ENCODE results near the gene ANKRD65. TPM values are rescaled to one million over a fixed set of nuclear protein-coding genes. Genes with fewer than 3 reads are reported as not detected.

Gene ANKRD65
- total and polyA plus RNA-seq, 2 donors (not counting 3 experiments of a cell fraction or from before 2014, with no cell fraction given): 0.15 to 0.38 TPM

GRCh38 chr1:1373051-1373814 lies 47.8 kb downstream of the ANKRD65 start:
- no peak overlapping the region for H2AFZ ChIP-seq (ENCODE audit: low read depth, low read length)
- no peaks in the 10 kb centered on the region for H3K27me3 ChIP-seq (ENCODE audit: control insufficient read depth in 2 of 2, insufficient read depth in 2 of 2, low read length in 2 of 2)
- no peak overlapping the region for H3K4me3 ChIP-seq (replicated peaks in 1 of 3; ENCODE audit: insufficient read depth in 1 of 3, low read depth in 1 of 3, low read length in 3 of 3)
- no peak for TF ChIP-seq JUN (IDR thresholded peaks at IDR 0.05; ENCODE audit: borderline replicate concordance, insufficient read depth, insufficient read length, low read depth)
- no peak for TF ChIP-seq EZH2 (IDR thresholded peaks at IDR 0.05; ENCODE audit: borderline replicate concordance, low read depth, low read length, severe bottlenecking)
- TF ChIP-seq MAX (IDR thresholded peaks at IDR 0.05; ENCODE audit: insufficient read depth, insufficient read length): no peak
- TF ChIP-seq POLR2AphosphoS5 (IDR thresholded peaks at IDR 0.05; ENCODE audit: insufficient read depth, low read depth, low read length): no peak
- TF ChIP-seq POLR2A (IDR thresholded peaks at IDR 0.05; ENCODE audit: low read depth, low read length): no peak
- no peaks in the 10 kb centered on the region for H3K9me1 ChIP-seq (replicated peaks; ENCODE audit: control insufficient read depth, extremely low read depth, insufficient read depth, low read length)
- peaks cover 0 to 3% of the 10 kb centered on the region in 2 experiments for H3K36me3 ChIP-seq (ENCODE audit: control insufficient read depth in 2 of 2, extremely low read depth in 1 of 2, insufficient read depth in 2 of 2, low read length in 2 of 2)
- H3K4me2 ChIP-seq (ENCODE audit: insufficient read depth, low read length): no peak overlapping the region
- H3K9ac ChIP-seq (replicated peaks; ENCODE audit: extremely low read depth, insufficient read depth, low read length): no peak overlapping the region
- H4K20me1 ChIP-seq (replicated peaks; ENCODE audit: control insufficient read depth, extremely low read depth, insufficient read depth, low read length): no peaks in the 10 kb centered on the region
- CTCF ChIA-PET: interaction anchor here (0.8 to 2.4 kb wide), 10 partner anchors 11 to 251 kb away, joined by 3 to 9 read pairs (median 5); partner anchors contain the start of gene CCNL2
- POLR2A ChIA-PET: no interaction called here
- intact Hi-C loops (cut with micrococcal nuclease) (no loop called here), dilution Hi-C loops (cut with MboI; ENCODE audit: extremely low pct_ligation_motif_present, low sequenced_read_pairs) (no loop called here)
- H3K9me3 ChIP-seq (replicated peaks; ENCODE audit: control insufficient read depth, insufficient read depth, low read length): no peaks in the 10 kb centered on the region
- no peak overlapping the region for H3K27ac ChIP-seq (ENCODE audit: insufficient read depth, low read depth, low read length)
- no peak for DNase-seq (ENCODE audit: low read depth, low spot score)
- FAIRE-seq: no peak
- peaks cover 13% of the 10 kb centered on the region for H3K4me1 ChIP-seq (ENCODE audit: control insufficient read depth, extremely low read depth, insufficient read depth, low read length)
- peaks cover 19% of the 10 kb centered on the region for H3K79me2 ChIP-seq (ENCODE audit: control insufficient read depth, insufficient read depth, low read length)
- no TSS peak for BruUV-seq (replicated peaks)
